AG04449 (cell line): ENCODE measurements around the gene VAC14.

Experiments used
- CTCF ChIA-PET: fragments of 350-600 bp; formaldehyde crosslinking; extraction: SDS; loops from one replicate; lab custom pipeline; 2021; ENCODE audit warnings: antibody characterized with exemption; lab: Yijun Ruan, JAX
- POLR2A ChIA-PET: fragments of 400-600, 350-600 bp; formaldehyde crosslinking; extraction: SDS; loops from one replicate; lab custom pipeline; 2020; ENCODE audit warnings: antibody characterized with exemption, inconsistent platforms; lab: Yijun Ruan, JAX
- DNase-seq: peaks from one replicate; pipeline ENCODE4 v3.0.0-alpha.2; 2010; ENCODE audit warnings: low read depth, low spot score
- H3K4me3 ChIP-seq: 2 replicates; pipeline ENCODE4 v1.5.1; 2011; ENCODE audit warnings: low read depth, mild to moderate bottlenecking, control low read depth, low read length
- TF ChIP-seq, protein P1 (sequence below): IDR thresholded peaks from one replicate; pipeline ENCODE4 v1.5.1; 2011; ENCODE audit warnings: mild to moderate bottlenecking, moderate library complexity, low read length, control low read depth, inconsistent platforms; ENCODE audit not compliant: insufficient read depth; ENCODE audit errors: missing control alignments

Gene VAC14

DNA sequence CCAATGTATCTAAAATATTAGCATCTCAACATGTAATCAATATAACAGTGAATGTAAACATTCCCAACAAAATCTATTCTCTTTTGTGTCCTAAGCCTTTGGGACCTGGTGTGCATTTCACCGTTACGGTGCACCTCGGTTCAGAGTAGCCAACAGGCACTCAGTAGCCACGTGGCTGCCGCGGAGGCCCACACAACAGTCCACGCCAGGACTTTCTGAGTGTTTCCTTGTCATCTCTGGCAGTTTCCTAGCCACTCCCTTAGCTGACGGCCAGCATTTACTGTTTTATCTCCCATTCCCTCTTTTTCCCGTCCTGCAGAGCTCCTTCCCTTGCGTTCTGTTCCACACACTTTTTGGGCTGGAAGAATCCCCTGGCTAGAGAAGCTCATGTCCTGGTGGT lies 36.3 kb downstream of the VAC14 start:
- no peak overlapping the region for H3K4me3 ChIP-seq
- TF ChIP-seq, protein P1, sequence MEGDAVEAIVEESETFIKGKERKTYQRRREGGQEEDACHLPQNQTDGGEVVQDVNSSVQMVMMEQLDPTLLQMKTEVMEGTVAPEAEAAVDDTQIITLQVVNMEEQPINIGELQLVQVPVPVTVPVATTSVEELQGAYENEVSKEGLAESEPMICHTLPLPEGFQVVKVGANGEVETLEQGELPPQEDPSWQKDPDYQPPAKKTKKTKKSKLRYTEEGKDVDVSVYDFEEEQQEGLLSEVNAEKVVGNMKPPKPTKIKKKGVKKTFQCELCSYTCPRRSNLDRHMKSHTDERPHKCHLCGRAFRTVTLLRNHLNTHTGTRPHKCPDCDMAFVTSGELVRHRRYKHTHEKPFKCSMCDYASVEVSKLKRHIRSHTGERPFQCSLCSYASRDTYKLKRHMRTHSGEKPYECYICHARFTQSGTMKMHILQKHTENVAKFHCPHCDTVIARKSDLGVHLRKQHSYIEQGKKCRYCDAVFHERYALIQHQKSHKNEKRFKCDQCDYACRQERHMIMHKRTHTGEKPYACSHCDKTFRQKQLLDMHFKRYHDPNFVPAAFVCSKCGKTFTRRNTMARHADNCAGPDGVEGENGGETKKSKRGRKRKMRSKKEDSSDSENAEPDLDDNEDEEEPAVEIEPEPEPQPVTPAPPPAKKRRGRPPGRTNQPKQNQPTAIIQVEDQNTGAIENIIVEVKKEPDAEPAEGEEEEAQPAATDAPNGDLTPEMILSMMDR, result no peak
- DNase-seq, result no peak
- POLR2A ChIA-PET, result no interaction called here
- CTCF ChIA-PET, result interaction anchor here (1.8 to 13.3 kb wide), 3 partner anchors 12 to 86 kb away, joined by 4 to 320 read pairs (median 5); partner anchors contain the start of gene MTSS2

DNA sequence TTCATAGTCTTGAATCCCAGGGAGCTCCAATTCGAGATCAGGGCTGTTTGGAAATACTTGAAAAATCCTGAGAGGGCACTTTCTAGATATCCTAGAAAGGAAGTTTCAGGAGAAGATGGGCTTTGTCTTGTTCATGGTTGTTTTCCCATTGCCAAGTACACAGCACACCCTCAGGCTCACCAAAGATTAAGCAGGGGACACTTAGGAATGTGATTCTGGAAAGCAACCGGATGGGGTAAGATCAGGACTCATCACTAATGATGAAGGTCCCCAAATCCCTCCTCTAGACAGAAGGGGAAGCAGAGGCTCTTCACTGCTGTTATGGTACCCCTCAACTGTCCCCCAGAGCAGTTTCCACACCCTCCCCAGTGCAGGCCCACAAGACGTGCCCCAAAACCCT lies 40.7 kb downstream of the VAC14 start:
- ChIA-PET CTCF (interaction anchor here (1.0 to 8.6 kb wide), 7 partner anchors 9 to 81 kb away, joined by 3 to 106 read pairs (median 8); no protein-coding TSS in a partner anchor), POLR2A (interaction anchor here (0.7 to 2.4 kb wide), 9 partner anchors 9 to 93 kb away, joined by 3 to 15 read pairs (median 4); partner anchors contain the start of gene MTSS2)
- TF ChIP-seq, protein P1, result no peak
- no peak for DNase-seq
- H3K4me3 ChIP-seq, result peak overlapping the region; percentile 32

DNA sequence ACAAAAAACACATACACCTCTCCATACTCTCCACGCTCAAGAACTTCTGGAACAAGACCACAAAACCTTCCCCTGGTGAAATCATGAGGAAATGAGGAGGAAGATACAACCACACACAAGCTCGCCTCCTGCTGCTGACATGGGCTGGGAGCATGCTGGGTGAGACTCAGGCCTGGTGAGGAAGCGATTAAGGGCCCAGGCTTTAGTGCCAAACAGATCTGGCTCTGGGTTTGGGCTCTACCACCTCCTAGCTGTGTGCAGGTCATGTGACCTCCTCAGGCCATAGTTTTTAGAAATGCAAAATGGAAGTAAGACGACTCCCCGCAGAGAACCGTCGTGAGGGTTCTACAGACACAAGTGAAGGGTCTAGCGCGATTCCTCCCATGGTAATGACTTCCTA lies 41.3 kb downstream of the VAC14 start:
- no peak for DNase-seq
- TF ChIP-seq, protein P1, result no peak
- H3K4me3 ChIP-seq, result no peak overlapping the region
- ChIA-PET CTCF (interaction anchor here (0.6 to 8.6 kb wide), 7 partner anchors 9 to 850 kb away, joined by 3 to 106 read pairs (median 4); no protein-coding TSS in a partner anchor), POLR2A (interaction anchor here (0.9 to 2.4 kb wide), 3 partner anchors 9 to 56 kb away, joined by 3 to 15 read pairs (median 8); no protein-coding TSS in a partner anchor)

DNA sequence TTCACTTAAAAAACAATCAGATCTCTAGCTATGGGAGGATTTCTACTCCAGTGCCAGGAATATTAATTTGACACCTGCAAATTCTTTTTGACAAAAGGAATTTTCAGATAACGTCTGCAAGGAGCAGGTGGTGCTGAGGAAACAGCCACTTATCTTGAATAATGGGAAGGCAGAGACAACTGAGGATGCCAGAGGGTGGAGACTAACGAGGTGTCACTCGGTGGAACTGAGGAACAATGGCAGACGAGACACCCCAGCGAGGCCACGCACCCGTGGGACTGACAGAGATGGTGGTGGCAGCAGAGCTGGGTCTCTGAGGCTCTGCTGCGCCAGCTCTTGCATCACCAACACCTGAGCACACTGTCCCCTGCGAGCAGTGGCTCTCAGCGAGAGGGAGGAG lies 42.2 kb downstream of the VAC14 start:
- ChIA-PET POLR2A (no interaction called here), CTCF (interaction anchor here (1.5 to 8.6 kb wide), 3 partner anchors 8 to 12 kb away, joined by 3 to 106 read pairs (median 4); no protein-coding TSS in a partner anchor)
- no peak for DNase-seq

DNA sequence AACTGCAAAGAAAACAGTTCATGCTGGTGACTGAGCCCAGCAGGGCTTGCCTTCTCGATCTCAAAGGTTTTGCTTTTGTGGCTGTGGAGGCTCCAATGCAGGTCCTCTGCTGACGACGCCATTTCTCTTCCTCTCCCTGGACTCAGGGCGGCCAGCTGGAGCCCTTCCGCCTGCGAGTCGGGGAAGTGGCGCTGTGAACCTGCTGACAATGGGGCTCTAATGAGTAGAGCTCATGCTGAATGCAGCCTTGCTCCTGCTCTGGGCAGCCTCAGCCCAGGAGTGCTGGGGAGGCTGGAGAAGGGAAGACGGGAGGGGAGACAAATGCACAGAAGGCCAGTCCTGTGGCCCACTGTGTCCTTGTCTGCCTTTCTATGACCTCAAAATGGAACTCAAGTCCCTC lies 43.8 kb downstream of the VAC14 start:
- TF ChIP-seq, protein P1, result no peak
- CTCF ChIA-PET, result interaction anchor here (8.6 kb wide), 1 partner anchor 13 kb away, joined by 106 read pairs; no protein-coding TSS in a partner anchor
- POLR2A ChIA-PET, result no interaction called here
- H3K4me3 ChIP-seq, result no peak overlapping the region
- DNase-seq, result no peak

More for the DNA sequence above, 42.2 kb downstream of the VAC14 start:
- TF ChIP-seq, protein P1, result no peak
- no peak overlapping the region for H3K4me3 ChIP-seq

DNA sequence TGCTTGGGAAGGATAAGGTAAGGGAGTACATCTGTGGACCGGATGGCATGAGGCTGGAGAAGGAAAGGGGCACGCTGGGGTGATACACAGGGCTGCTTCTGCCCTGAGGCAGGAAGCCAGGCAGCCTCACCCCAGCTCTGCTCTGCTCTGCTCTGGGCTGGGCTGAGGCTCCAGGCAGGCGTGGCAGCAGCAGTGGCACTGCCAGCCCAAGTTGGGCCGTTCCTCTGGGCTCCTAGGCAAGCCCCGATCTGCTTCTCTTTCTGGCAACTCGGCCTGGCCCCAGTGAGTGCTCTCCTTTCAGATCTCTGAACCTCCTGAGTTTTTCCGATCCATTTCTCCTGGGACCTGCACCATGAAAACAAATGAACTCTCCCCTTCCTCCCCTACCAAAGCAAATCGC lies 44.9 kb downstream of the VAC14 start:
- TF ChIP-seq, protein P1, result no peak
- no peak overlapping the region for H3K4me3 ChIP-seq
- DNase-seq, result no peak
- POLR2A ChIA-PET, result no interaction called here
- CTCF ChIA-PET, result interaction anchor here (1.3 to 8.6 kb wide), 3 partner anchors 9 to 102 kb away, joined by 4 to 106 read pairs (median 5); no protein-coding TSS in a partner anchor
